Measurements from ENCODE around the gene DPM2. TPM values are rescaled to one million over a fixed set of nuclear protein-coding genes. Genes with fewer than 3 reads are reported as not detected.

DPM2 gene
- total and polyA plus RNA-seq, 7 experiments from 2014 or later: 29.1 to 84.4 (median 39.5) TPM

DNA sequence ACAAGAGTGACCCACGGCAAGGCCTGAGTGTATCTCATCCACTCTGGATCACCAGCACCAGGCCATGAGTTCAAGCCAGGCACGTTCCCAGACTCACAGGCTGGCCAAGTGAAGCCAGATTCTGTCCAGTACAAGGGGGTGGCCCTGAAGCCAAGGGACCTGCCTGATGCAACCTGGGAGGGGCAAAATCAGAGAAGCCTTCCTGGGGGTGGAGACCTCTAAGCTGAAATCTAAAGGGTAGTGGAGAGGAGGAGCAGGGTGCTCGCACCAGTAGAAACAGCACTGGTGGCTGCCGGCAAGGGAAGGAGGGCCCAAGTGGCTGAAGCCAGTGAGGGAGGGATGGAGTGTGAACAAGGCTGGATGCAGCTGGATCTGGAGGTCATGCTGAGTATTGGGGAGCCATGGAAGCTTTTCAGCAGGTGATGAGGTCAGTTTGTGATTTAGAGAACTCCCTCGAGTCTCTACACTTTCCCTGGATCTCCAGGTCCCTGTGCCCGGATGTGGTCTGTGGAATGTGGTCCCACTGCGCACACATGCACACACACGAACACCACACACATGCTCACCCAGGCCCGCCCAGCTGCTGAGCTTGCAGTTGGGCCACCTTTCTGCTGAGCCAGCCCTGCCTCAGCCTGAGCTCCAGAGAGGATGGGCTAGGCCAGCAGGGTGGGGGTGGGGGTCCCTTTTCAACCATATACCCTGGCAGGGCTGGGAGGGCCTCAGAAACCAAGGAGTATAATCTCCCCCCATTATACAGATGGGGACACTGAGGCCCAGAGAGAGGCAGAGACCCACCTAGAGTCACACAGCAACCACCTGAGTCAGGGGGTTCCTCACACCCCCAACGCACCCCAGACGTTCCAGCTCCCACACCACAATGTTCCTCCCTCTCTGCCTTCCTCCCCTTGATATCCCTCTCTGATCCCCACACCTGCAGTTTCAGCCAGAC lies 8.7 kb downstream of the DPM2 start:
- H3K4me1 ChIP-seq (ENCODE audit: control insufficient read depth in 2 of 2, insufficient read depth in 2 of 2, low read length in 2 of 2): peaks cover 20 to 30% of the 10 kb centered on the region in 2 donors
- Mint-ChIP-seq H3K27ac (peak overlapping the region in 8 of 9 donors; percentile 4 to 86 (median 66)), H3K9me3 (peaks cover 0 to 34% (median 0%) of the 10 kb centered on the region in 11 donors), H3K27me3 (peaks cover 0 to 32% (median 0%) of the 10 kb centered on the region in 5 donors), H3K36me3 (peaks cover 0 to 5% (median 0%) of the 10 kb centered on the region in 5 donors), H3K4me1 (peaks cover 7 to 34% (median 32%) of the 10 kb centered on the region in 7 donors), H3K4me3 (peak overlapping the region; percentile 36 to 85 (median 69))
- no peak for DNase-seq
- no peaks in the 10 kb centered on the region for H3K9me3 ChIP-seq (ENCODE audit: control insufficient read depth in 2 of 3, low read length in 3 of 3)
- H3K36me3 ChIP-seq (ENCODE audit: control insufficient read depth in 2 of 3, insufficient read depth in 3 of 3, low read length in 3 of 3): no peaks in the 10 kb centered on the region
- no peaks in the 10 kb centered on the region for H3K27me3 ChIP-seq (ENCODE audit: control insufficient read depth in 2 of 2, insufficient read depth in 2 of 2, low read length in 2 of 2)
- ATAC-seq: no peak
- no peak overlapping the region for H3K4me3 ChIP-seq (ENCODE audit: low read length)
- CTCF ChIA-PET: no interaction called here
- H3K27ac ChIP-seq (ENCODE audit: low read depth, low read length): no peak overlapping the region
- POLR2A ChIA-PET: interaction anchor here (0.6 to 3.1 kb wide), 11 partner anchors 9 to 967 kb away, joined by 3 to 14 read pairs (median 3); partner anchors contain the start of genes DPM2 and EEIG1
- intact Hi-C loops (cut with micrococcal nuclease): no loop called here

DNA sequence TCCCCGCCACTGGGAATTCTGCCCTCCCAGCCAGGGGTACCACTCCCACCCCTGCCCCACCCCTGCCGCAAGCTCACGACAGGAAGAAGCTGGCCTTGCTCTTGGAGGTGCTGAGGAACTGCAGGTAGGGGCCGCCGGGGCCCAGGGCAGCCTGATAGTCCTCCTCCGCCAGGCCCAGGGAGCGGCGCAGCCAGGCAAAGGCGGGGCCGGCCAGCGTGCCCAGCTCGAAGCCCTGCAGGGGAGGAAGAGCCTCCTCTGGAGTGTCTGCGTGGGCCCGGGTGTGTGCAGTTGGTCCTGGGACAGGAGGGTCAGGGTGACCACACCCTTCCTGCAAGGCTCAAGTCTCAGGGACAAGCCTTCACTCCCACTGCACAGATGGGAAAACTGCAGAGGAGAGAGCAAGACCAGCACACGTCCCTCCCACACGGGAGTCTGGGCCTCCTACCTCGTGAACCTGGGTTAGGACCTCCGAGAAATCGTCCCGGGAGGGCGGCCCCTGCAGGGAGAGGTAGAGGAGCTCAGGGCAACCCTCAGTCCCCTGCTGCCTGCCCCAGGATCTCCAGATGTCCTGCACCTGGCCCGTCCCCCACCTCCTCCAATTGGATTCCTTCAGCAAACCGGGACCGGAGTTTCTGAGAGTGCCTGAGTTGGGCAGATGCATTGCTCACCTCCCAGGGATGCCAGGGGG lies 9.5 kb downstream of the DPM2 start:
- DNase-seq: peak in 1 of 9 donors; percentile 19
- H3K4me3 ChIP-seq (ENCODE audit: low read length): no peak overlapping the region
- peaks cover 0 to 38% (median 0%) of the 10 kb centered on the region in 5 donors for H3K27me3 Mint-ChIP-seq
- ChIA-PET POLR2A (interaction anchor here (0.6 to 3.1 kb wide), 6 partner anchors 10 to 968 kb away, joined by 3 to 14 read pairs (median 3); partner anchors contain the start of genes DPM2 and EEIG1), CTCF (interaction anchor here (0.6 kb wide), 1 partner anchor 110 kb away, joined by 4 read pairs; no protein-coding TSS in a partner anchor)
- peaks cover 20 to 30% of the 10 kb centered on the region in 2 donors for H3K4me1 ChIP-seq (ENCODE audit: control insufficient read depth in 2 of 2, insufficient read depth in 2 of 2, low read length in 2 of 2)
- H3K4me3 Mint-ChIP-seq: peak overlapping the region in 9 of 10 donors; percentile 12 to 85 (median 39)
- H3K27ac ChIP-seq (ENCODE audit: low read depth, low read length): no peak overlapping the region
- peaks cover 7 to 35% (median 30%) of the 10 kb centered on the region in 7 donors for H3K4me1 Mint-ChIP-seq
- H3K36me3 ChIP-seq (ENCODE audit: control insufficient read depth in 2 of 3, insufficient read depth in 3 of 3, low read length in 3 of 3): no peaks in the 10 kb centered on the region
- no peak for ATAC-seq
- H3K27ac Mint-ChIP-seq: peak overlapping the region in 1 of 9 donors; percentile 72
- peaks cover 0 to 4% (median 0%) of the 10 kb centered on the region in 5 donors for H3K36me3 Mint-ChIP-seq
- peaks cover 0 to 32% (median 0%) of the 10 kb centered on the region in 11 donors for H3K9me3 Mint-ChIP-seq
- H3K27me3 ChIP-seq (ENCODE audit: control insufficient read depth in 2 of 2, insufficient read depth in 2 of 2, low read length in 2 of 2): no peaks in the 10 kb centered on the region
- intact Hi-C loops (cut with micrococcal nuclease): loop anchor here in 1 of 2 donors (1.0 kb wide), 1 partner anchor 9 kb away; the partner anchor contains the start of gene DPM2
- H3K9me3 ChIP-seq (ENCODE audit: control insufficient read depth in 2 of 3, low read length in 3 of 3): no peaks in the 10 kb centered on the region

DNA sequence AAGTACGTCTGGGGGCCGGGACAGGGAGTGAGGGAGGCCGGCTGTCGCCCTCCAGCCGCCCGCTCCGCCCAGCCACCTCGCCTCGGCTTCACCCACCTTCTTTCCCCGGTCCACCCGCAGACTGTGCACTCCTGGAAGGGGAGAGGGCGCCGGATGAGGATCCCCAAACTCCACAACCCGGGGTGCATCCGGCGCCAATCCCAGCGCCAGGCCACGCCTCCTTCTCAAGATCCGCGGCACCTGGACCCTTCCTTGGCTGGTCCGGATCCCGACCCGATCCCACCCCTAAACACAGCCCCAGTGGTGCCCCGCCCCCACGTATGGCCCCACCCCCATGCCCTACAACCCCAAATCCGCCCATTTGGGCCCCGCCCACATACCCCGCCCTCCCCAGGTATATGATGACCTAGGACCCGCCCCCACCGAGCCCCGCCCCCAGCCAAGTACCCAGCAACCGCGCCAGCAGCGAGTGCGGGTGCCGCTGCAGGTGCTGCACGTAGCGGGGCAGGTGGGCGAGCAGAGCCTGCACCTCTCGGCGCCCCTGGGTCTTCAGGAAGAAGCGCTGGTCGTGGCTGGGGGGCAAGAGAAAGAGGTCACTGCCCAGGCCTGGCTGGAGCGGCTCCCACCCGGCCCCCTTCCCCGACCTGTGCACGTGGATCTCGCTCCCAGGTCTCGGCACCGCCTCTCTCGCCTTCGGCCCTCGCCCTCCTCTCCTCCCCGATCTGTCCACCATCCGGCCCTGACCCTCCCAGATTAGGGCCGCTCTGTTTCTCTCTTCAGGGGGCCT lies 10.3 kb downstream of the DPM2 start:
- H3K27ac Mint-ChIP-seq: peak overlapping the region in 1 of 9 donors; percentile 70
- intact Hi-C loops (cut with micrococcal nuclease): loop anchor here in 1 of 2 donors (1.0 kb wide), 1 partner anchor 10 kb away; the partner anchor contains the start of gene DPM2
- Histone ChIP-seq H3K27me3 (ENCODE audit: control insufficient read depth in 2 of 2, insufficient read depth in 2 of 2, low read length in 2 of 2) (no peaks in the 10 kb centered on the region), H3K36me3 (ENCODE audit: control insufficient read depth in 2 of 3, insufficient read depth in 3 of 3, low read length in 3 of 3) (no peaks in the 10 kb centered on the region), H3K9me3 (ENCODE audit: control insufficient read depth in 2 of 3, low read length in 3 of 3) (no peaks in the 10 kb centered on the region), H3K27ac (ENCODE audit: low read depth, low read length) (peak overlapping the region; percentile 42), H3K4me3 (ENCODE audit: low read length) (peak overlapping the region; percentile 53), H3K4me1 (ENCODE audit: control insufficient read depth in 2 of 2, insufficient read depth in 2 of 2, low read length in 2 of 2) (peaks cover 20 to 30% of the 10 kb centered on the region in 2 donors)
- POLR2A ChIA-PET: interaction anchor here (0.9 to 3.1 kb wide), 2 partner anchors 10 to 11 kb away, joined by 3 to 14 read pairs; partner anchors contain the start of gene DPM2
- ATAC-seq (peak; percentile 79), DNase-seq (peak in 6 of 9 donors; percentile 43 to 90 (median 65))
- peak overlapping the region; percentile 52 to 76 (median 68) for H3K4me3 Mint-ChIP-seq
- CTCF ChIA-PET: no interaction called here
- peaks cover 7 to 30% (median 26%) of the 10 kb centered on the region in 7 donors for H3K4me1 Mint-ChIP-seq
- no peaks in the 10 kb centered on the region for H3K36me3 Mint-ChIP-seq
- peaks cover 0 to 31% (median 0%) of the 10 kb centered on the region in 11 donors for H3K9me3 Mint-ChIP-seq
- peaks cover 0 to 42% (median 0%) of the 10 kb centered on the region in 5 donors for H3K27me3 Mint-ChIP-seq

DNA sequence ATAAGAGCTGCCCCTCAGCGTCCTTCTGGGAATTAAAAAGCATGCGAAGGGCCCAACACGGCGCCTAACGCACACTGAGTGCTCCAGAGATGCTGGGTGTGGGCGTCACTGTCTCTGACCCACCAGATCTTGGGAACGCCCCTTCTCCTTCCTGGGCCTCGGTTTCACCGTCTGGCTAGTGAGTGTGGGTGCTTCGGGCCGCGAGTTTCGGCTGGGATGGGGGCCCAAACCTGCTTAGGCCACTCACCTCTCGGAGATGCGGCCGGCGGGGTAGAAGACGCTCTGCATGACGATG lies 10.8 kb downstream of the DPM2 start:
- no peaks in the 10 kb centered on the region for H3K9me3 ChIP-seq (ENCODE audit: control insufficient read depth in 2 of 3, low read length in 3 of 3)
- Mint-ChIP-seq H3K27me3 (peaks cover 0 to 45% (median 0%) of the 10 kb centered on the region in 5 donors), H3K9me3 (peaks cover 0 to 31% (median 0%) of the 10 kb centered on the region in 11 donors), H3K27ac (peak overlapping the region in 2 of 9 donors; percentile 29 to 70), H3K4me1 (peaks cover 10 to 35% (median 26%) of the 10 kb centered on the region in 7 donors), H3K4me3 (peak overlapping the region; percentile 52 to 76 (median 68)), H3K36me3 (no peaks in the 10 kb centered on the region)
- ATAC-seq (peak; percentile 1), DNase-seq (no peak)
- H3K27ac ChIP-seq (ENCODE audit: low read depth, low read length): peak overlapping the region; percentile 42
- H3K27me3 ChIP-seq (ENCODE audit: control insufficient read depth in 2 of 2, insufficient read depth in 2 of 2, low read length in 2 of 2): no peaks in the 10 kb centered on the region
- H3K4me3 ChIP-seq (ENCODE audit: low read length): peak overlapping the region; percentile 53
- H3K4me1 ChIP-seq (ENCODE audit: control insufficient read depth in 2 of 2, insufficient read depth in 2 of 2, low read length in 2 of 2): peaks cover 22 to 33% of the 10 kb centered on the region in 2 donors
- intact Hi-C loops (cut with micrococcal nuclease): loop anchor here in 1 of 2 donors (1.0 kb wide), 1 partner anchor 10 kb away; the partner anchor contains the start of gene DPM2
- no peaks in the 10 kb centered on the region for H3K36me3 ChIP-seq (ENCODE audit: control insufficient read depth in 2 of 3, insufficient read depth in 3 of 3, low read length in 3 of 3)
- ChIA-PET CTCF (no interaction called here), POLR2A (interaction anchor here (0.6 to 1.5 kb wide), 3 partner anchors 8 to 457 kb away, joined by 3 to 5 read pairs (median 3); no protein-coding TSS in a partner anchor)

DNA sequence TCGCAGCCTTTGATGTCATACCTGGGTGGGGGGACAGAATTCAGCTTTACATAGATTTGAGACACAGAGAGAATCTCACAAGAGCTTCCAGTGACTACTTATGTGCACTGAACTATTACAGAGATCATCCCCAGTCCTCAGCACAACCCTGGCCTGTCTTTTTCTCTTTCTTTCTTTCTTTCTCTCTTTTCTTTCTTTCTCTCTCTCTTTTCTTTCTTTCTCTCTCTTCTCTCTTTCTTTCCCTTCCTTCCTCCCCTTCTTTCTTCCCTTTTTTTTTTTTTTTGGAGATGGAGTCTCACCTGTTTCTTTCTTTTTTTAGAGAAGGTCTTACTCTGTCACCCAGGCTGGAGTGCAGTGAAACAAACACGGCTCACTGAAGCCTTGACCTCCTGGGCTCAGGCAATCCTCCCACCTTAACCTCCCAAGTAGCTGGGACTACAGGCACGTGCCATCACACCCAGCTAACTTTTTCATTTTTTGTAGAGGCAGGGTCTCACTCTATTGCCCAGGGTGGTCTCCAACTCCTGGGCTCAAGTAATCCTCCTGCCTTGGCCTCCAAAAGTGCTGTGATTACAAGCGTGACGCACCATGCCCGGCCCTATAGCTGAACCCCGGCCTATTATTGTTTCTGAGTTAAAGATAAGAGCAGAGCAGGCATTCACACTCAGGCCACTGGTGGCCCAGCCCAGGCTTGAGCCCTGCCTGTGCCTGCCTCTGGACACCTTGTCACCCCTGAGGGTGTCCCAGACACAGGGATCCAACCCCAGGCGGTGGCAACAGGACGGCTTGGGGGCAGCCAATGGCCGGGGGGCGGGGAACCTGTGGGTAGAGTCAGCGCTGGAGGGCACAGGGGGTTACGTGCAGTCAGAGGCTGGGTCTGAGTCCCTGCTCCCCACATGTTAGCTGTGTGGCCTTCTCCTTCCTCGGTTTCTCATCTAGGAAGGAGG lies 11.4 kb downstream of the DPM2 start:
- POLR2A ChIA-PET: interaction anchor here (0.6 to 1.5 kb wide), 3 partner anchors 8 to 456 kb away, joined by 3 to 5 read pairs (median 3); no protein-coding TSS in a partner anchor
- Histone ChIP-seq H3K9me3 (ENCODE audit: control insufficient read depth in 2 of 3, low read length in 3 of 3) (no peaks in the 10 kb centered on the region), H3K4me1 (ENCODE audit: control insufficient read depth in 2 of 2, insufficient read depth in 2 of 2, low read length in 2 of 2) (peaks cover 21 to 32% of the 10 kb centered on the region in 2 donors), H3K4me3 (ENCODE audit: low read length) (peak overlapping the region; percentile 53), H3K27me3 (ENCODE audit: control insufficient read depth in 2 of 2, insufficient read depth in 2 of 2, low read length in 2 of 2) (no peaks in the 10 kb centered on the region), H3K27ac (ENCODE audit: low read depth, low read length) (no peak overlapping the region), H3K36me3 (ENCODE audit: control insufficient read depth in 2 of 3, insufficient read depth in 3 of 3, low read length in 3 of 3) (no peaks in the 10 kb centered on the region)
- peaks cover 10 to 34% (median 25%) of the 10 kb centered on the region in 7 donors for H3K4me1 Mint-ChIP-seq
- peaks cover 0 to 24% (median 0%) of the 10 kb centered on the region in 11 donors for H3K9me3 Mint-ChIP-seq
- intact Hi-C loops (cut with micrococcal nuclease): no loop called here
- ATAC-seq (no peak), DNase-seq (no peak)
- peak overlapping the region in 8 of 10 donors; percentile 59 to 76 (median 72) for H3K4me3 Mint-ChIP-seq
- peaks cover 0 to 45% (median 0%) of the 10 kb centered on the region in 5 donors for H3K27me3 Mint-ChIP-seq
- no peaks in the 10 kb centered on the region for H3K36me3 Mint-ChIP-seq
- CTCF ChIA-PET: interaction anchor here (0.7 kb wide), 1 partner anchor 109 kb away, joined by 3 read pairs; no protein-coding TSS in a partner anchor
- H3K27ac Mint-ChIP-seq: peak overlapping the region in 3 of 9 donors; percentile 29 to 82 (median 67)
